IPS-18a (cell line): ENCODE data around the gene STK39.

Source experiments
- H3K27ac ChIP-seq: one replicate; pipeline ENCODE4 v1.5.1; 2013; ENCODE audit warnings: low read length
- H3K27me3 ChIP-seq: one replicate; pipeline ENCODE4 v1.6.1; 2013; ENCODE audit warnings: mild to moderate bottlenecking, low read length; ENCODE audit not compliant: control insufficient read depth, insufficient read depth
- H3K36me3 ChIP-seq: one replicate; pipeline ENCODE4 v1.6.1; 2013; ENCODE audit warnings: low read depth, low read length; ENCODE audit not compliant: control insufficient read depth
- H3K4me1 ChIP-seq: one replicate; pipeline ENCODE4 v1.6.1; 2013; ENCODE audit warnings: low read depth, low read length; ENCODE audit not compliant: control insufficient read depth
- H3K4me3 ChIP-seq: one replicate; pipeline ENCODE4 v1.5.1; 2013; ENCODE audit warnings: low read length
- H3K9ac ChIP-seq: one replicate; pipeline ENCODE4 v1.6.1; 2013; ENCODE audit warnings: mild to moderate bottlenecking, low read length, moderate library complexity
- H3K9me3 ChIP-seq: one replicate; pipeline ENCODE4 v1.6.1; 2013; ENCODE audit warnings: low read depth, low read length; ENCODE audit not compliant: control insufficient read depth

STK39 gene

GRCh38 chr2:167964650-167965413 lies 282.6 kb downstream of the STK39 start:
- Histone ChIP-seq H3K36me3 (no peaks in the 10 kb centered on the region), H3K9me3 (peaks cover 5% of the 10 kb centered on the region), H3K4me1 (peaks cover 18% of the 10 kb centered on the region), H3K27me3 (no peaks in the 10 kb centered on the region), H3K27ac (no peak overlapping the region), H3K4me3 (no peak overlapping the region), H3K9ac (no peak overlapping the region)

- no peaks in the 10 kb centered on the region for H3K36me3 ChIP-seq
- no peak overlapping the region for H3K27ac ChIP-seq
- H3K27me3 ChIP-seq, result no peaks in the 10 kb centered on the region
- H3K4me1 ChIP-seq, result peaks cover 18% of the 10 kb centered on the region
- no peaks in the 10 kb centered on the region for H3K9me3 ChIP-seq
- H3K9ac ChIP-seq, result no peak overlapping the region
- no peak overlapping the region for H3K4me3 ChIP-seq
Observed at GRCh38 chr2:167963899-167964649, 283.3 kb downstream of the STK39 start.

GRCh38 chr2:167962436-167963226 lies 284.8 kb downstream of the STK39 start:
- Histone ChIP-seq H3K4me1 (peaks cover 18% of the 10 kb centered on the region), H3K9me3 (no peaks in the 10 kb centered on the region), H3K4me3 (no peak overlapping the region), H3K36me3 (no peaks in the 10 kb centered on the region), H3K27me3 (no peaks in the 10 kb centered on the region), H3K27ac (no peak overlapping the region), H3K9ac (no peak overlapping the region)

GRCh38 chr2:167961536-167962048 lies 285.8 kb downstream of the STK39 start:
- H3K9ac ChIP-seq, result no peak overlapping the region
- H3K4me3 ChIP-seq, result no peak overlapping the region
- no peaks in the 10 kb centered on the region for H3K9me3 ChIP-seq
- H3K27ac ChIP-seq, result no peak overlapping the region
- H3K36me3 ChIP-seq, result no peaks in the 10 kb centered on the region
- H3K4me1 ChIP-seq, result peaks cover 18% of the 10 kb centered on the region
- no peaks in the 10 kb centered on the region for H3K27me3 ChIP-seq

DNA sequence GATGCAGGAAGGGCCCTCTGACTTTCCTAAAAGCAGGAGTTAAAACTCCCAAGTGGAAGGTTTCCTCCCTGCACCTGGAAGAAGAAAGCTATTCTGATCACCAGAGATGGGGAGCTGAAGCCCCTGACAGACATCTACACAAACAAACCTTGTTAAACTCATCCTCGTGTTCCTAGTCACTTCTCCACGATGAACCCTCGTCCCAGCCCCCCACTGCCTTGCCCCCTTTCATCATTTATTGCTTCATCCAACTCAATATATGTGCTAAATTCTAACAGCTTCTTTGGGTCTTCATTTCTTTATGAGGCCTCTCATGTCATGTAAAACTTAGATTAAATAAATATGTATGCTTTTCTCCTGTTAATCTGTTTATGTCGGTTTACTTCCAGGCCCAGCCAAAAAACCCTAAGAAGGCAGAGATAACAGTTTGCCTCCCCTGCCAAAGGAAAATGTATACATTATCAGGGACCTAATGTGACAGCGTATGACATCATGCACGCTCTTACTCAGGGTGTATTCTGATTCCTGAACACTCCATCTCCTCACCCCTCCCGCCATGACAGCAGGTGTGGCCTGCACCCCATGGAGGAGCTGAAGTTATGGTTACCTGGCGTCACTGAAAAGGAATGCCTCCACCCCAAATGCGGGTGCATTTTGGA lies 287.2 kb downstream of the STK39 start:
- no peaks in the 10 kb centered on the region for H3K9me3 ChIP-seq
- no peak overlapping the region for H3K4me3 ChIP-seq
- no peaks in the 10 kb centered on the region for H3K36me3 ChIP-seq
- H3K9ac ChIP-seq, result no peak overlapping the region
- no peak overlapping the region for H3K27ac ChIP-seq
- H3K27me3 ChIP-seq, result no peaks in the 10 kb centered on the region
- H3K4me1 ChIP-seq, result peaks cover 18% of the 10 kb centered on the region

DNA sequence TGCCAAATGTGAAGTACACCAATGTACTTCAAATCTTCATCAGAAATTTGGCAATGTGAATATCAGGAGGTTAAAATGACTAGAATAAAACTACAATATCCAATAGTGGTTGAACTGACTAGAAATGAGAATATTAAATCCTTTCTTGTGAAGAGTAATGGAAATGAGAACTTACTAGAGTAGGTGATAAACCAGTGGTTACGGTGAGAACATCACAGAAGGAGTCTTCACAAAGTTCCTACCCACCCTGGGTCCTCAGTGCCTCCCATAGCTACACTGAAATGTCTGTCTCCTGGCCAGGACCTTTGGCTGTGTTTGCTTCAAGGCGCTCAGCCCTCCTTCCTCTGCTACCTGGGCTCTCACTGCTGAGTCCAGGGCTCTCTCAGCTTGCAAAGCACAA lies 289.7 kb downstream of the STK39 start:
- Histone ChIP-seq H3K27ac (no peak overlapping the region), H3K9ac (no peak overlapping the region), H3K27me3 (no peaks in the 10 kb centered on the region), H3K4me3 (no peak overlapping the region), H3K9me3 (no peaks in the 10 kb centered on the region), H3K4me1 (peaks cover 18% of the 10 kb centered on the region), H3K36me3 (no peaks in the 10 kb centered on the region)

GRCh38 chr2:167955264-167955906 lies 292.0 kb downstream of the STK39 start:
- Histone ChIP-seq H3K27me3 (no peaks in the 10 kb centered on the region), H3K36me3 (no peaks in the 10 kb centered on the region), H3K4me1 (no peaks in the 10 kb centered on the region), H3K27ac (no peak overlapping the region), H3K9ac (no peak overlapping the region), H3K9me3 (no peaks in the 10 kb centered on the region), H3K4me3 (no peak overlapping the region)

DNA sequence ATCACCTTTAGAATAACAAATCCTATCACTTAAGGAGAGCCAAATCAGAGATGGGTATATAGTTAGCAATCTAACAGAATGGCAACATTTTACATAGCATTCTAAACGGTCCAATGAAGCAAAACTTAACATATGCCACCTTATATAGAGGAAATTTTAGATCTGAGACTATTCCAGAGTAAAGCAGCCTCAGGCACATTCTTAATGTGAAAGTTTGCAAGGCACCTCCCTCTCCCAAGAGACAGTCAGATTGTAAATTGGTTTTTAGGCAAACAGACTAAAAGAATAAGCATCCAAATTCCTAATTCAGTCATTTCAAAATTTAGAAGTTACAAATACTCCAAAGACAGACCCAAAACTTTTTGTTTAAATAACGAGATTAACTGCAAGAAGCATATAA lies 292.9 kb downstream of the STK39 start:
- Histone ChIP-seq H3K27ac (no peak overlapping the region), H3K36me3 (no peaks in the 10 kb centered on the region), H3K4me1 (no peaks in the 10 kb centered on the region), H3K9me3 (no peaks in the 10 kb centered on the region), H3K9ac (no peak overlapping the region), H3K4me3 (no peak overlapping the region), H3K27me3 (no peaks in the 10 kb centered on the region)

DNA sequence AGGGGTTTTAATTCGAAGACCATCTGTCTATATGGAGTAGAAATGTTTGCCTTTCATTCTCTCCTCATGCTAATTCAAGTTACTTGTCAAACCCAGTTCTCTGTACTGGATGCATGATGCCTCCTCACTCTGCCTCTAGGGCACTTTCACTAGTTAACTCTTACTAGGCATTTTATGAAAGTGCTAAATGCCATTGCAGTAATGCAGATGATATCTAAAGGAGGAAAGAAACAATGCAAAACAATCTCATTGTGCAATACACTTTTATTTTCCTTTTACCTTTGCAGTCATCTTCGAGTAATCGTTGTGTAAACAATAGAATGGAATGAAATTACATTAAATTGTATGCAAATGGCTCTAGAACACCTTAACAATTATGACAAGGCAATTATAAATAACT lies 293.6 kb downstream of the STK39 start:
- H3K9me3 ChIP-seq, result no peaks in the 10 kb centered on the region
- H3K4me1 ChIP-seq, result no peaks in the 10 kb centered on the region
- H3K27ac ChIP-seq, result no peak overlapping the region
- H3K9ac ChIP-seq, result no peak overlapping the region
- H3K4me3 ChIP-seq, result no peak overlapping the region
- no peaks in the 10 kb centered on the region for H3K36me3 ChIP-seq
- no peaks in the 10 kb centered on the region for H3K27me3 ChIP-seq

GRCh38 chr2:167950571-167950970 lies 296.8 kb downstream of the STK39 start:
- H3K9ac ChIP-seq, result no peak overlapping the region
- no peaks in the 10 kb centered on the region for H3K27me3 ChIP-seq
- H3K27ac ChIP-seq, result no peak overlapping the region
- H3K4me1 ChIP-seq, result peaks cover 9% of the 10 kb centered on the region
- no peaks in the 10 kb centered on the region for H3K36me3 ChIP-seq
- no peak overlapping the region for H3K4me3 ChIP-seq
- H3K9me3 ChIP-seq, result no peaks in the 10 kb centered on the region
